Cardiac fibroblast (primary cell): Measurements from ENCODE around the gene COQ8A.

Experiments
- DNase-seq, 2 donors: peaks; one replicate each; pipeline versions ENCODE4 v3.0.0 to v3.0.0-alpha.2; 2010; ENCODE audit warnings: low read depth in 2 of 2
- H3K4me3 ChIP-seq, 2 donors: replicated peaks in 1 of 2; 1 replicate in 1 of 2; 2 replicates in 1 of 2; pipeline ENCODE4 v1.5.1; 2011; ENCODE audit warnings: low read depth in 2 of 2, low read length in 2 of 2, mild to moderate bottlenecking in 2 of 2, moderate library complexity in 1 of 2
- TF ChIP-seq, protein P1 (sequence below): IDR thresholded peaks from one replicate; pipeline ENCODE4 v1.5.1; 2011; ENCODE audit warnings: low read depth, mild to moderate bottlenecking, low read length, inconsistent platforms

COQ8A gene

GRCh38 chr1:226972931-226973330, 32.8 kb downstream of the COQ8A start:
- TF ChIP-seq, protein P1, sequence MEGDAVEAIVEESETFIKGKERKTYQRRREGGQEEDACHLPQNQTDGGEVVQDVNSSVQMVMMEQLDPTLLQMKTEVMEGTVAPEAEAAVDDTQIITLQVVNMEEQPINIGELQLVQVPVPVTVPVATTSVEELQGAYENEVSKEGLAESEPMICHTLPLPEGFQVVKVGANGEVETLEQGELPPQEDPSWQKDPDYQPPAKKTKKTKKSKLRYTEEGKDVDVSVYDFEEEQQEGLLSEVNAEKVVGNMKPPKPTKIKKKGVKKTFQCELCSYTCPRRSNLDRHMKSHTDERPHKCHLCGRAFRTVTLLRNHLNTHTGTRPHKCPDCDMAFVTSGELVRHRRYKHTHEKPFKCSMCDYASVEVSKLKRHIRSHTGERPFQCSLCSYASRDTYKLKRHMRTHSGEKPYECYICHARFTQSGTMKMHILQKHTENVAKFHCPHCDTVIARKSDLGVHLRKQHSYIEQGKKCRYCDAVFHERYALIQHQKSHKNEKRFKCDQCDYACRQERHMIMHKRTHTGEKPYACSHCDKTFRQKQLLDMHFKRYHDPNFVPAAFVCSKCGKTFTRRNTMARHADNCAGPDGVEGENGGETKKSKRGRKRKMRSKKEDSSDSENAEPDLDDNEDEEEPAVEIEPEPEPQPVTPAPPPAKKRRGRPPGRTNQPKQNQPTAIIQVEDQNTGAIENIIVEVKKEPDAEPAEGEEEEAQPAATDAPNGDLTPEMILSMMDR, result no peak
- no peak for DNase-seq
- no peak overlapping the region for H3K4me3 ChIP-seq

GRCh38 chr1:226973371-226973897, 33.3 kb downstream of the COQ8A start:
- DNase-seq, result peak in 1 of 2 donors; percentile 59
- TF ChIP-seq, protein P1, result no peak
- H3K4me3 ChIP-seq, result no peak overlapping the region

DNA sequence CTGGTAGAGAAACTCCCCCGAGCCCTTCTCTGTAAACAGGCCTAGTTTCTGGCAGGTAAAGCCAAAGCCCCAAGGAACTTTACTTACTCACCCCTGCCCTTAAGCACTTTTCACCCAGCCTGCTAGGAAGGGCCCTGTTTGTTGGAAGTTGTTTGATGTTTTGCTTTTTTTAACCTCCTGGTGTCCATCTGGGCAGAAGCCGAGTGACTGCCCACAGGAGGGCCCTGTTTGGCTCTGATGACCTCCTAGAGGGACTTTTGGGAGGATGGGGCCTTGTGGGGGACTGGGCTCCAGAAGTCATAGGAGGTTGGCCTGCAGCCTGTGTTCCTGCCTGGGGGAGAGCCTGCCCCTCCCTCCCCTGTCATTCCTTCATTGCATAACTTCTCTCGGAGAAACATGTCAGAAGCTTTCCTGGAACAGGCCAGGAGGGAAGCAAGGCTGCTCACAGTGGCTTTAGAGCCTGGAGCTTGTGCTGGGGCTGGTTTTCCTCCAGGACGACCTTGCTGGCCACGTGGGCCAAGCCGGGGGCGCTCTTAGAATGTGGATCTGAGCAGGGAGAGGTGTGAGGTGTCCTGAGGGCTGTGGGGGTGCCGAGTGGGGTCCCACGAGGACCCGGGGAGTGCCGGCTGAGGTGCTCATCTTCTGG, 33.9 kb downstream of the COQ8A start:
- TF ChIP-seq, protein P1, result peak; percentile 13
- peak; percentile 54 to 82 for DNase-seq
- H3K4me3 ChIP-seq, result no peak overlapping the region

- TF ChIP-seq, protein P1, result no peak
- DNase-seq, result peak in 1 of 2 donors; percentile 36
- no peak overlapping the region for H3K4me3 ChIP-seq
Measured at GRCh38 chr1:226974544-226975258, 34.6 kb downstream of the COQ8A start.

GRCh38 chr1:226975259-226976250, 35.5 kb downstream of the COQ8A start:
- no peak overlapping the region for H3K4me3 ChIP-seq
- DNase-seq, result no peak
- TF ChIP-seq, protein P1, result no peak

DNA sequence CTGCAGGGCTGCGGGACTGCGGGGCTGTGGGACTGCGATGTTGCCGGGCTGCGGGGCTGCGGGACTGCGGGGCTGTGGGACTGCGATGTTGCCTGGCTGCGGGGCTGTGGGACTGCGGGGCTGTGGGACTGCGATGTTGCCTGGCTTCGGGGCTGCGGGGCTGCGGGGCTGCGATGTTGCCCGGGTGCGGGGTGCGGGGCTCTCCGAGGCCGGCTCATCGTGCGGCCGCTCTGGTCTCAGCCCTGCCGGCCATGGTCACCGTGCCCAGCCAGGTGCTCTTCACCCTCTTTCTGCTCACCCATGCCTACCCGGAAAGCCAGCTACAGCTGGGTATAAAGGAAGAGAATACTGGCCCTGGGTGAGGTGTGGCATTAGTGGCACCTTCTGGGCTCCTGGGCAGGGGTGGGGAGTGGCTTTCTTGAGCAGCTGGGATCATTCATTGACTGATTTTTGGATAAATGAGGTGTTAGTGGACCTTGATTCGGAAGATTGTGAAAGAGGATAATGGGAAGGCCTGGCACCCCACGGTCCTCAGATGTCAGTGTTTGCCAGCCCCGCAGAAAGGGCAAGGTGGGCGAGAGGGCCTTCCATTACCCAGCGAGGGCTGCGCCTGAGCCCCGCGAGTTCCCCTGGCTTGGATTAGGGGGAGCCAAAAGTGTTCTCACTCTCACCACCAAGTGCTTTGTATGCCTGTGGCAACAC, 36.3 kb downstream of the COQ8A start:
- TF ChIP-seq, protein P1, result no peak
- H3K4me3 ChIP-seq, result no peak overlapping the region
- DNase-seq, result no peak
